NCI-H1436 treated with DMSO at 0.1 percent for 48 hours (cell line): ENCODE results near the gene MS4A13.
"Not testable (repeated sequence)": the region's sequence is repeated elsewhere in the genome, so short reads cannot be mapped to it uniquely, and the experiment has no call there.

Experiments
- DNase-seq: peaks from one replicate; lab custom pipeline; 2025; lab: John Stamatoyannopoulos, UW

The MS4A13 gene, protein sequence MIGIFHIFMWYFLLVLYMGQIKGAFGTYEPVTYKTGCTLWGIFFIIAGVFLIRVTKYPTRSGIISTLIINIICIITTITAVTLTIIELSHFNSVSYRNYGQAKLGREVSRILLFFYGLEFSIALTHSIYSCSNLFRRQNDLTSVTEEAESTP

DNA sequence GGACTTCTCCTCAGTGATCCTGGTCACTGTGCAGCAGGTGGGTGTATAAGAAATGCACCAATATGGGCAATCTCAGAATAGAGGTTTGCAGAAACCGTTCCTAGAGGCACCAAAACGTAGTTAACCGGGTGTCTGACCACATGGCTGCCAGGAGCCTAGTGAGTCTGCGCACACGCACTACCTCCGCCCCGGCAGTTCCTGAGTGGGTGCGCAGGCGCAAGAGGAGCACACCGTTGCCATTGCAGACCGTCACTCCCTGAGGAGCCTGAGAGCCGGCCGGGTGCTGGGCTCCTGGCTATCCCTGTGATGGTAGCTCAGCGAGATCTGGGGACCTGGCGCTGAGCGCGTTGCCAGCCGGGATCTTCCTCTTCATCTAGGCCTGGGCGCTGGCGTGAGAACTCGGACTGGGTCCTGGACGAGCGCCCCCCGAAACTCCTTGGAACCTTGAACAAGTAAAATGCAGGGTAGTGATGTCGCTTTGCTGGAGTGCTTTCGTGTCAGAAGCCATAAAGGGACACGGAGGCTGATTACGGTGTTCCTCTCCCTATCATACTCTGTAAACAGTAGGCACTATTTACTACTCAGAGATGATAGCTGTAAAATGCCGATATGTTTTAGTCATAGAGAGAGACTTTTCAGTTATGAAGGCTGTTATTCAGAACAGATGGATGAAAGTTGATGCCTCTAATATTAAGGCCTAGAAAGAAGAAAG is at the start of gene MS4A13:
MS4A13 (plus strand) TSS at position 249 of the 712 bp plus-strand sequence. CDS start 2,692 bp downstream, outside the sequence.
- no peak for DNase-seq

DNA sequence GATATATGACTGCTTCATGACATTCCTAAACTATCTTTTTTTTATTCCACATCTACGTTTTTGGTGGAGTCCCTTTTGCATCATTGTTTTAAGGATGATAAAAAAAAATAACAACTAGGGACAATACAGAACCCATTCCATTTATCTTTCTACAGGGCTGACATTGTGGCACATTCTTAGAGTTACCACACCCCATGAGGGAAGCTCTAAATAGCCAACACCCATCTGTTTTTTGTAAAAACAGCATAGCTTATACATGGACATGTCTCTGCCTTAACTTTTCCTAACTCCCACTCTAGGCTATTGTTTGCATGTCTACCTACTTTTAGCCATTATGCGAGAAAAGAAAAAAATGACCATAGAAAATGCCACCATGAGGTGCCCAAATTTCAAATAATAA is 46.4 kb upstream of the MS4A13 start:
- no peak for DNase-seq

DNA sequence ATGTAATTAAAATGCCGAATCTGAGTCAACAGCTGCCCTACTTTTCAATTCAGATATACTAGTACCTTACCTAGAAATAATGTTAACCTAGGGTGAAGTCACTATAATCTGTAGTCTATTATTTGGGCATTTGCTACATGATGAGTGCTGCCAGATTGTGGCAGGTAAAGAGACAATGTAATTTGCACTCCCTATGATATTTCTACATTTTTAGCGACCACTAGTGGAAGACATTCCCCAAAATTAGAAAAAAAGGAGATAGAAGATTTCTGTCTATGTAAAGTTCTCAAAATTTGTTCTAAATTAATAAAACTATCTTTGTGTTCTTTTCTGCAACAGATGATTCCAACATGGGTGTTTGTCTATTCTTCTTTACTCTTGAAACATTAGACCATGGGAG is 45.5 kb upstream of the MS4A13 start:
- DNase-seq = no peak

DNA sequence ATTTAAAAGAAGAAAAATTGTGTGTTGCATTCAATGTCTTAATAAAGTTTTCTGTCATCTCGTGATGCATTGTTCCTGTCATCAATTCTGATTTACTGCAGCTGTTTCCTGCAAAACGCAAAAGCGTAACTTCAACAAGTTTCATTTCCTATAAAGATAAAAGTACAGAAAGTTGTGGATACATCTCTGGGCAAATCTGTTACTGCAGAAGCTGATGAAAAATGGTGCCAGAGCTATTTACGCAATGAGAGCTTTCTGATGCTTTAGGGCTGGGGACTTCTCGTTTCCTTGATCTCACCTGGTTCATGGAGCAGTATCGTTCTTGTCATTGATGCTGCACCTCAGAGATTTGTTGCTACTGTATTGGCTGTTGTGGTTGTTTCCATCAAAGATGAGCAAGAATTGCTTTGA is 38.2 kb upstream of the MS4A13 start:
- no peak for DNase-seq

DNA sequence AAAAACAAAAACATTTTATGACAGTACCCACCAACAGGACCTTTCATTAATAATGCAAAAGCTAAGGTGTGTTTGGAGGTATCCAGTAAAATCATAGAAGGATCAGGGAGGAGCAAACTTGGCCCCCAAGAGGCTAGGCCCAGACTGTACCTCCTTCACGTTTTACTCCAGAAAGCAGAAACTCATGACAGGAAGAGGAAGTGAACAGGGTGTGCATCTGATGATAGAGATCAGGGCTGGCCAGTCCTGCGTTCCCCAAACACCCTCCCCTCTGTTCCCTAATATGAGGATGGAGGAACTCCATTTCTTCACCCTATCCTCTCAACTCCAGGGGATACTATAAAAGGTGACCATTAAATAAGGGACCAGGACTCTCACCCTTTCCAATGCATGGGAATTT is 32.8 kb upstream of the MS4A13 start:
- no peak for DNase-seq

GRCh38 chr11:60485987-60486386 is 29.2 kb upstream of the MS4A13 start:
- no peak for DNase-seq

DNA sequence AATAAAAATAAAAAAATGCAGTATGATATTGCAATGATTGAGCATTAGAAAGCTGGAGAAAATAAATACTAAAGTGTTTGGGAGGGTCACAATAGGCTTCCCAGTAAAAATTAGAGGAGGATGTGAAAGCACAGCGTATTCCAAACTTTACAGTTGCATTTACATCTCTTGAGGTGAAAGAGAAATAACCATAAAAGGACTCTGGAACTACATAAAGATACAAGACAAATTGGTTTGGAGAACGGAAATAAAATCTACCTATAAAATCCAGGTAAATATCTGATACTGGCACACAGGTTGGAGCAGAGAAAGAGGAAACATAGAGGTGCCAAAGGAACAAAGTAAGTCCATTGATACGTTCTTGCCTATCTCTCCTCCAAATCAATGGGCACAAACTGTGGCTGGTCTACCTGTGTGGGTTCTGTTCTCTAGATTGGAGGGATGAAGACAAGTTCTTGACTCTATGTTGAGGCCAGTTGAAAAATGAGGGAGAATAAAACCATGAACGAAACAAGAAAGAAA is 22.6 kb upstream of the MS4A13 start, which contains the start of gene MS4A12:
MS4A12 (plus strand) TSS at position 291 of the 522 bp plus-strand sequence. CDS start 4,541 bp downstream, outside the sequence.
- no peak for DNase-seq

DNA sequence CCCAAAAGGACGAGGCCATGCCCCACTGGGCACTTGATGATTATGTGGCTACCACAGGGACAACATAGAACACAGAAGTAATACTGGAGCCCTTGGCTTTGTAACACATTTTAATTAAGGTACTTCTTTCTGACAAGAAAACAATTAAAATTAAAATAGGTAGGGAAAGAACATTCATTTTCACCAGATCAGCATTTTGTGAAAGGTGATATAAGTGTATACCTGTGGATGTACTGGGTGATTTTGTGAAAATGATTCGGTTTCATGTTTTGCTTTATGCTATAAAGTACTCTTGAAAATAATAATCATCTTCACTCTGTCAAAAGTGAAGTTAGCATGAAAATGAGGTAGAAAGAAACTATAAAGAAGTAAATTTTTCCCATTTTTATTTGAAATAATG is 21.7 kb upstream of the MS4A13 start:
- DNase-seq = no peak

DNA sequence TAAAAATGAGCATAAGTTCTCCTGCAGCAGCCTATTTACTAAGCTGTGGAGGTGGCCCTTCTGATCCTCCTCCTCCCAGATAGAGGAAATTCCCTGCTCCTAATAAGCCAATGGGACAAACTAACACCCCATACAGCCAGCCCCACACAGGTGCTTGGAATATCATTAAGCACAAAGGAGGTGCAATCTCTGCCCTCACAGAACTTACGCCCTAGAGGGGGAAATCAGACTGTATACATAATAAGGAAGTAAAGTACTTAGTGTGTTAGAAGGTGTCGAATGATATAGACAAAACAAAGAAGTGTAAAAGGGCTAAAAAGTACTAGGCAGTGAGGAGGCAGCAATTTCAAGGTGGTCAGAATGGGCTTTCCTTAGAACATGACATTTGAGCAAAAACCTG is 16.8 kb upstream of the MS4A13 start:
- no peak for DNase-seq

DNA sequence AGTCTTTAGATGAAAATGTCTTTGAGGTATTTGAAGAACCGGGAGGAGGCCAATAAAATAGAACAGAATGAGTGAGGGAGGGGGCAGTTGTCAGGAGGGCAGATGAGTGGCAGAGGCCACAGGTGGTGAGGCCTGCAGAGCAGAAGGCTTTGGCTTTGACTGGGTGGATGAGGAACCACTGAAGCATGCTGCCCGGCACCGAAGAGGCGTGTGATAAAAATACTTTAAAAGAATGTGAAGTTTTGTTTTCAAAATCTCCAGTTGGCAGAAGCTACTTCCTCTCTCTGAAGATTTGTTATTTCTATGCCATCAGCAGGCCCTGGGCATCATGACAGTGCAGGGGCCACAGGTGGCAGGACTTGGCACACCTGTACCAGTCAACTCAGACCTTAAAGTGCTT is 16.3 kb upstream of the MS4A13 start:
- no peak for DNase-seq

DNA sequence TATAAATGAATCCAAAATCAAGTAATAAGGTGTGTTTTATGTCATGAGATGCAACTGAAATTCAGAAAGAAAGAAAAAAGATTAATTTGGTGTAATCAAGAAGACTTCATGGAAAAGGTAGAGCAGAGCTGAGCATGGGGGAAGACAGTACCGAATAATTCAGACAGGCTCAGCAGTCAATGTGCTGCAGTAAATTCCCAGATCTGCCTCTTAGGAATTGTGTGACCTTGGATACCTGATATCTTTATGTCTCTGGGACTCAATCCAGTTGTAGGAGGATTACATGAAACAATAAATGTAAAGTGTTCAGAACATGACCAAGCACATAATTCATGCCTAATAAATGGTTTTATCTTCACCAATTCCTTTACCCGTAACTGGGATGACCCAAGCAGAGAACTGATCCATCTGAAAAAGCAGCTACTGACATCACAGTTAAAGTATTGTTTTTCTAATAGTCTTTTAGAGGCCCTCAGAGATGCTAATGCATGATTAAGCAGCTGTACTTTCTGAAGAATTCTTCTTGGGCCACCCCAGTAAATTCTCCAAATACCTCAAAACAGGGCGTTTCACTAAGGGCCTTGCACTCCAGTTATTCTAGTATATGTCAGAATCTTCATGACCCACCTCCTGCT is 14.8 kb upstream of the MS4A13 start:
- DNase-seq = no peak

DNA sequence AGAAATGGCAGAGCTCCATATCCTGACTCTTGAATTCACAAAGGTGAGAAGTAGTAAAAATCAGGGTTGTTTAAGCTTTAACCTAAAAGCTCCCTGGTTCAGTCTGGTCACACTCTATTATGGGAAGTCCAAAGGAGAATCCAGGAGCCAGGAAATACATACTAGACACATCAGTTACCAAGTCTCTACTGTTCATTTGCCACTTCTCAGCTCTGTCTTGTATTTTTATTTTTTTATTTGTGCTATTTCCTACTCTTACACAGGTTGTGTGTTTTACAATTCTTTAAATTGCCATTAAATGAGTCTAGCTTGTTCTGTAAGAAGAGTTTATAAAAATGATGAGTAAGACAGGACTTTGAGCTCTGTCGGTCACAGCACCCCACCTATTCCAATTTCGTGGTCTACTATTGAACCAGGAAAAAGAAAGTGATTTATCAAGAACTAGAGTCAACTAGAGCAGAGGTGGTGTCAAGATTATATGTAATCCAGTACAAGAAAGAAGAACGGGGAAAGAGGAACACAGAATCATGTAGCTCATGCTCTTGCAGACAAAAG is 12.9 kb upstream of the MS4A13 start:
- no peak for DNase-seq

DNA sequence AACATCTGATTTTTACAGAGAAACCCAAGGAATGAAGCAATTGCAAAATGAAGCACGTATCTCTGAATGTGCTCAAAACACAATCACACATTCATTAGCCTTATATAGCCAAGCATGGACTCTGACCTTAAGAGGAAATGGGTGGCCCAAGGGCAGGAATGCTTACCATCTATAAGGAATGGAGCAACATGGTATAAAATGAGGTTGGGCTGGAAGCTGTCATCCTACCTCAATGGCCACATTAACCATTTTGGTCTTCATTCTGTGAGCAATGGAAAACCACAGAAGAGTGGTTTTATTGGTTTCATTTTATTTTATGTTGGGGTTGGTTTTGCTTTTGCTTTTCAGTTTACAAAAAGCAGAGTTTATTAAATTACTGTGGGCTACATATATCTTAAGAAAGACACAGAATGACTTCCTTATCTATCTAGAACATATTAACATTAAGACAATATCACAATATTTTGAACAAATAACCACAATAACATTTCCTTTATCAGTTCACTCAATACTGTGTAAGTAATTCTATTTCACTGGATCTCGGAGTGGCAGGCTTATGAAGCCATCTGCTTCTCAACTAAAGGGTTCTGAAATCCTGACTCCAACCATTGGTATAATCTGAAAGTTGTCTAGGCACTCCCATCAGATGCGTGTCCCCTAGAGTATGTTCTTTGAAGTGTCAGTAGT is 10.8 kb upstream of the MS4A13 start:
- DNase-seq = no peak

DNA sequence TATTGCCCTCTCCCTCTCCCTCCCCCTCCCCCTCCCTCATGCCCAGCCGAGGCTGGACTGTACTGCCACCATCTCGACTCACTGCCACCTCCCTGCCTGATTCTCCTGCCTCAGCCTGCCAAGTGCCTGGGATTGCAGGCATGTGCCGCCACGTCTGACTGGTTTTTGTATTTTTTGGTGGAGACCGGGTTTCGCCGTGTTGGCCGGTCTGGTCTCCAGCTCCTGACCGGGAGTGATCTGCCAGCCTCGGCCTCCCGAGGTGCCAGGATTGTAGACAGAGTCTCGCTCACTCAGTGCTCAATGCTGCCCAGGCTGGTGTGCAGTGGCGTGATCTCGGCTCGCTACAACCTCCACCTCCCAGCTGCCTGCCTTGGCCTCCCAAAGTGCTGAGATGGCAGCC is 5.6 kb upstream of the MS4A13 start:
- not testable (repeated sequence) for DNase-seq

- DNase-seq = not testable (repeated sequence)
These were observed 5.0 kb upstream of the MS4A13 start for GRCh38 chr11:60510209-60510608.

DNA sequence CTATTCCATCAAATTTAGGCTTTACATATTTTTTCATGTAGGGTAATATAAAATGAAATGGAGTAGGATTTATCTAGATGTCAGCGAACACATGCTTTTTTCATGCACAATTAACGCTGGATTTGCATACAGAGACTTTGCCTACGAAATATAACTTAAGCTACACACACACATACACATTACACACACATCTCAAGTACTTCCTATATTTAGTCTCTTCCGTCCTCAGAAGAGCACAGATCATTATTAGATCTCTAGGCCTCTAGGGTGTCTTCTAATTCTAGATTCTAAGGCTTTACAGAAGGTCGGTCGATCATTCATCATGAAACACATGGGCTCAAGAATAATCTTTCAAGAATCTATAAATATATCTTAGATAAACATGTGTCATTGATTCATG is 3.8 kb upstream of the MS4A13 start:
- no peak for DNase-seq

- no peak for DNase-seq
These were observed 2.5 kb upstream of the MS4A13 start for GRCh38 chr11:60512651-60513225.

DNA sequence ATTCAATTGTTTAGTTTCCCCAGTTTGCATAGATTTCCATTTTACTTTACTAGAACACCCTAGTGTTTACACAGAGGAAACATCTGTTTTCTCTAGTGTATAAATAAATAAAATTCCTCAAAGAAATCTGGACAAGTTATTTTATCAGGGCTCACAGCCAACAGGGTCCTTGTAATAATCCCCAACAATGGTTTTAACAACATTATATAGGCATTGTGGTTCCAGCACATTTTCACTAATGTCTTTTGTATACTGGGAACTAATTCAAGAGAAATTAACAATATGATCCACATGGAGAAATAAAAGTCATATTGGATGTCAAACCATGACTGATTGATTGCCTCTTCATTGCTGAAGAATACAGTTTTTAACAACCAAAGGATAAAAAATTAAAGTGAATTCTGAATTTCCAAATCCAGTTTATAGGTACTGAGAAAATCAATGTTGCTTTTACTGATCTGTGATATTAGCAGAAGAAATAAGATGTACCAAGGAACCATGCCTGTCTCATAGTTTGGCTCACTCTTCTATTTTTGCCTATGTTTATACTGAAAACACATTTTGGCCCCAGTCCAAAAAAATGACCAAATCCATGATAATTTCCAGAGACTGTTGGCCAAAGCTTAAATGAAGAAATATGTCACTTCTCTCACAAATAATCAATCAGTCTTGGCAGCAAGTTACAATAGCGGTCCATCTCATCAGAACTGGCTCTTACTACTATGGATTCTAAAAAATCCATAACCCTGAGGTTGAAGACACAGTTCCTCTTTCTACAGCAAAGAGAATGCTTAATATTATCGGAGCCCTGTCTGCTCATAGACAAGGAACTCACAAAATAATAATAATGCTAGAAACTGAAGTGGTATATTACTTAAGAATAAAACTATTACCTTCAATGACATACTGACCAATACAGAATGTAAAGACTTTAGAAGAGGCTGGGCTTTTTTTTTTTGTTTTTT is 1.4 kb upstream of the MS4A13 start:
- DNase-seq = no peak

- DNase-seq = no peak
These were observed 13.3 kb downstream of the MS4A13 start for GRCh38 chr11:60528465-60528864.

- no peak for DNase-seq
These were observed 13.7 kb downstream of the MS4A13 start for GRCh38 chr11:60528934-60529333.
